ENCODE data around the gene MED1. TPM values are rescaled to one million over a fixed set of nuclear protein-coding genes. Genes with fewer than 3 reads are reported as not detected.

The MED1 gene
- total RNA-seq, 1 experiment from 2014 or later, result 50.4 TPM

GRCh38 chr17:39364236-39365025, 86.6 kb downstream of the MED1 start (continued):
- TF ChIP-seq ATF6 (CRISPR knock-in tag; IDR thresholded peaks at IDR 0.05) (no peak), ZNF423 (CRISPR knock-in tag; IDR thresholded peaks at IDR 0.05) (no peak), ZNF219 (CRISPR knock-in tag; IDR thresholded peaks at IDR 0.05; ENCODE audit: borderline replicate concordance) (no peak), ZMAT4 (CRISPR knock-in tag; IDR thresholded peaks at IDR 0.05) (no peak), HMGA2 (CRISPR knock-in tag; IDR thresholded peaks at IDR 0.05) (no peak), ZNF425 (CRISPR knock-in tag; conservative IDR thresholded peaks at IDR 0.05) (no peak)

- no peak for ATAC-seq
- no peak overlapping the region for H3K4me3 Mint-ChIP-seq
- TF ChIP-seq CREB1 (CRISPR knock-in tag; IDR thresholded peaks at IDR 0.05) (no peak), NR1H2 (CRISPR knock-in tag; IDR thresholded peaks at IDR 0.05) (no peak), ATF1 (CRISPR knock-in tag; IDR thresholded peaks at IDR 0.05) (no peak), MLX (CRISPR knock-in tag; IDR thresholded peaks at IDR 0.05) (no peak), NFE2L1 (CRISPR knock-in tag; IDR thresholded peaks at IDR 0.05) (no peak)
- POLR2A ChIA-PET, result no interaction called here
- peaks cover 4% of the 10 kb centered on the region; the same call in 1 of the 2 replicates for H3K4me1 Mint-ChIP-seq
- H3K36me3 Mint-ChIP-seq, result no peaks in the 10 kb centered on the region
- CTCF ChIA-PET, result no interaction called here
- H3K27ac Mint-ChIP-seq, result no peak overlapping the region
- no peak for DNase-seq (ENCODE audit: low spot score)
- H3K27me3 Mint-ChIP-seq (ENCODE audit: low read depth), result no peaks in the 10 kb centered on the region
- H3K9me3 Mint-ChIP-seq, result no peaks in the 10 kb centered on the region
Observed at GRCh38 chr17:39361064-39361463, 90.0 kb downstream of the MED1 start.

GRCh38 chr17:39360537-39360936, 90.5 kb downstream of the MED1 start:
- ATAC-seq, result no peak
- no peaks in the 10 kb centered on the region for H3K36me3 Mint-ChIP-seq
- no peaks in the 10 kb centered on the region for H3K9me3 Mint-ChIP-seq
- DNase-seq (ENCODE audit: low spot score), result no peak
- no peak for TF ChIP-seq TP53 (CRISPR knock-in tag; IDR thresholded peaks at IDR 0.05)
- no peak for TF ChIP-seq USF1 (CRISPR knock-in tag; IDR thresholded peaks at IDR 0.05)
- no peak for TF ChIP-seq FOXK1 (CRISPR knock-in tag; IDR thresholded peaks at IDR 0.05)
- TF ChIP-seq ATF2 (CRISPR knock-in tag; IDR thresholded peaks at IDR 0.05; ENCODE audit: borderline replicate concordance, low read depth), result no peak
- peaks cover 4% of the 10 kb centered on the region; the same call in 1 of the 2 replicates for H3K4me1 Mint-ChIP-seq
- POLR2A ChIA-PET, result no interaction called here
- H3K4me3 Mint-ChIP-seq, result no peak overlapping the region
- no peaks in the 10 kb centered on the region for H3K27me3 Mint-ChIP-seq (ENCODE audit: low read depth)
- CTCF ChIA-PET, result no interaction called here
- H3K27ac Mint-ChIP-seq, result no peak overlapping the region
